GM18873 (cell line): ENCODE data around the gene WFDC5.

ENCODE experiments used
- ATAC-seq: cut with Tn5 transposase; IDR thresholded peaks from one replicate; pipeline ENCODE4 v1.9.1; 2021; ENCODE audit warnings: mild to moderate bottlenecking, moderate library complexity, moderate number of reproducible peaks; ENCODE audit not compliant: unreplicated experiment, low FRiP score

The WFDC5 gene

DNA sequence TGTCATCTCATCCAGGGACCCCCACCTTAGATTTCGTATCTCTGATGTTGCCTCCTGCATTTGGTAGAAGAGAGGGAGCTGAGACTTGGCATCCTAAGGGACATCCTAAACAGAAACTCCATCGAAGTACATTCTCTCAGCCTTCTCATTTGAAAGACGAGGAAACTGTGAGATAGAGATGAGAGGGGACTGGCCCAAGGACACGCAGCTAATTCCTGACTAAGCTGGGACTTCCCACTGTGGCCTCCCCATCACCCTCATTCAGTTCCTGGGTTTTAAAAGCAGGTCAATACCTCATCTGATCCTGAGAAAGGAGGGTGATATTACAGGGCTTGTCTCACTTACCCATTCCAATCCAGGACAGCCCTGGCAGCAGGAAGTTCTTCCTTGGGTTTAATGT lies 855 bp upstream of the WFDC5 start:
- no peak for ATAC-seq

DNA sequence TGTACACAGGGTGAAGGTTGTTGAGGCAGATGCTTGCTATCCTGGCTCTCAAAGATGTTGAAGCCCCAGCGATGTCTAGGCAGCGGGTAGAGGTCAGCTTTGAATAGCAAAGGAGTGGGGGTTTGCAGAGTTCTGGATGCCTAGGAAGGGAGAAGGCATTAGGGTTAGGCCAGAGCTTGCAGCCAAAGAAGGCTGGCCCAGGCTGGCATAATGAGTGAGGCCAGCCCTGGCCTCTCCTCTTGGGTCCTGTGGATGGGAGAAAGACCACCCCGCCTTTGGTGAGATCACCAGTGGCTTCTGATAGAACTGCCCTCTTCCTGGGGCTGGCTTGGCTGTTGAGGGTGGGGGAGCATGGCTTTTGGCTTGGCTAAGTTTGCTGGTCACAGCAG lies 406 bp upstream of the WFDC5 start:
- ATAC-seq, result no peak

DNA sequence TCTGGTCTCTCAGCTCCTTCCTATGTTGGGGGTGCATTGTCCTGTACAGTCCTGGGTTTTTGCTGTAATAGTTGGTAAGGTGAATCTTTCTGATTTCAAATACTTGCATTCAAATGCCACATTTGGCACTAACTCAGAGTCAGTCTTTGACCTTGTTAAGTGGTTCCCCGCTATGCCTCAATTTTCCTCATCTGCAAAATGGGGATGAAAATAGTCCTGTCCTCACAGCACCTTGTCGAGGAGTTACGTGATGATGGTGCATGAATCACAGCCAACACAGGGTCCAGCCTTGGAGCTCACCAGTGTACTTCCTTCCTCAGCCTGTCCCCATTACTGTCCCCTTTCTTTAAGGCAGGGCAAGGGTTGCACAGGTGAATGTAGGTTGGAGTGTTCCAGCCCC lies 1.1 kb downstream of the WFDC5 start:
- ATAC-seq, result no peak

DNA sequence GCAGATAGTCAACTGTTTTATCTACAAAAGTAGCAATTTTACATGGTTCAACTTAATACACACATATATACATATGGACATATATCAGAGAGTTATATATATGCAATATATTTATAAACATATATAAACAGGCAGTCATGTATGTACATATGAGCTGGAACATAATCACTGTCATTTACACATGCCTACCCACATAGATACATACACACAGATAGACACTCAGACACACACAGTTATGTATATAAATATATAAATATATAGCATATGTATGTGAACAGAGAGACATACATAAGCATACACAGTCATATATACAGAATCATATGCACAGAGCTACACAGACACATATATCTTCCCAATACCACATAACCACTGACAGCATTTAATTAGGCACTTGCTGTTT lies 2.2 kb downstream of the WFDC5 start:
- ATAC-seq, result no peak

DNA sequence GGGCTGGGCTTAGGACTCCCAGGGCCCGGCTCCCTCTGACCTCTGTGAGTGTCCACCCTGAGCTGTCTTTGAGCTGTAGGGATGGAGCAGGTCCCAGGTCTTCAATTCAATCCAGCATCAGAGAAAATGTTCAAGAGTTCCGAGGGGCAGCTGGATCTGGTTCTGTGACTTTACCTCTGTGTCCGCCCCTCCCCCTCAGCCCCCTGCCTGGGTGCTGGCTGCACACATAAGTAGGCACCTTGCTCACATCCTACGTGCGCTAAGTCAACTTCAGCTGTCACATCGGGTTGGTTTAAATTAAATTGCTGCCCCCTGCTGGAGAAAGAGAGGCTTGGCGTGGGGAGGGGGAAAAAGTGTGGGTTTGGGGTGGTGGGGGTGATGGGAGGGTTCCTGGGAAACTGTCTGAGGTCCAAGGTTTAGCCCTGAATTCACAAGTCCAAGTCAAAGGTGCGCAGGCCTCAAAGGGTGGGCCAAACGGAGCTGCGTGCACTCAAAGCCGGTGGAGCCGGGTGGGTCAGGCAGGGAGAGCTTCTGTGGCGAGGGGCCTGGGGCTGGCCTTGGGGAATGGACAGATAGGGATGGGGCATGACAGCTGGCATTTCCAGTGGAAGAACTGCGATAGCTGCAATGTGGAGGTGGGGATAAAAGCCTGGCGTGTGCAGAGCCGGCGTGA lies 3.0 kb downstream of the WFDC5 start:
- ATAC-seq, result no peak

DNA sequence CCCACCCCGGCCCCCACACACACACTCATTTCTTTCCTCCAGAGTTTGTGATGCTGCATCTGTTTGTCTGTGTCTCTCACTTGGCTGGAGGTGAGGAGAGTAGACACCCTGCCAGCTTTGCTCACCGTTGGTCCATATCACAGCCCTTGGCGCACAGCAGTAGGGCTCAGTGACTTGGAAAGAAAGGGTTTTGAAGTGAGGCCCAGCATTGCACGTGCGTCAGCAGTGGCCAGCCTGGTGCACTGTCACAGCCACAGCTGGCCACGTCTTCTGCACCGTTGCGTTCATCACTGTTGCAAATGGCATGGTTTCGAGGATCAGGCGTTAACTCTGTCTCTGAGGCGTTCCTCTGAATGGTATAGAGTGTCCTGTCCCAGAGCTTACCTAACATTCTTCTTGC lies 3.7 kb downstream of the WFDC5 start:
- no peak for ATAC-seq

DNA sequence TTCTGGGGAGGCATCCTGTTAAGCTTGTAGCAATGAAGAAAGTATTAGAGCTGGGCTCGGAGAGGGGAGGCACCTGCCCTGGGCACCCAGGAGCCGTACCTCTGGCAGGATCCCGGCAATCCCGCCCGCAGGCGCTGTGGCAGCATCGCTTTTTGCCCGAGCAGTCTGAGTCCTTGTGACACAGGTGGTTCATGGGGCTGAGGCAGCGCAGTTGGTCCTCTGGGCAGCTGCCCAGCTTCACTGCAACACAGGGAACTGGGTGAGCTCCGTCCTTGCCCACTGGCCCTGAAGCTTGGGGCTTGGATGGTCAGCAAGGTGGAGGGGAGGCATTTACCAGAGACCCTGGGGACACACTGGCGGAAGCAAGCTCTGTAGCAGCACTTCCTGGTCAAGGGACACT lies 4.7 kb downstream of the WFDC5 start:
- no peak for ATAC-seq

DNA sequence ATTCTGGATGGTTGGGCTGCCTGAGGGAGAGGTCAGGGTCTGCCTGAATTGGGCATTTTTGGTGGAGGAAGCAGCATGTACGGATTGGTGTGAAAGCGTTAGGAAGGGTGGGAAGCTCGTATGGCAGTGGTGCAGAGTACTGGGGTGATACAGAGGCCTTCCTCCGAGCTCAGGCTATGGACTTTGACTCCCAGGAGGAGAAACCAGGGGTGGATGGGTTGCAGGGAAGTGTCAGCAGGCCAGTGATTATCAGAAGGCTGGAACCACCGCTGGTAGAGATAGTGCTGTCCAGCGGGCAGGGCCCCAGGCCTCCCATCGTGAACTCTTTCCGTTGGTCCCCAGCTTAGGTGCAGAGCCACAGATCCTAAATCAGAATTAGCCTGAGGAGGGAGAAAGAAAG lies 5.3 kb downstream of the WFDC5 start:
- no peak for ATAC-seq

DNA sequence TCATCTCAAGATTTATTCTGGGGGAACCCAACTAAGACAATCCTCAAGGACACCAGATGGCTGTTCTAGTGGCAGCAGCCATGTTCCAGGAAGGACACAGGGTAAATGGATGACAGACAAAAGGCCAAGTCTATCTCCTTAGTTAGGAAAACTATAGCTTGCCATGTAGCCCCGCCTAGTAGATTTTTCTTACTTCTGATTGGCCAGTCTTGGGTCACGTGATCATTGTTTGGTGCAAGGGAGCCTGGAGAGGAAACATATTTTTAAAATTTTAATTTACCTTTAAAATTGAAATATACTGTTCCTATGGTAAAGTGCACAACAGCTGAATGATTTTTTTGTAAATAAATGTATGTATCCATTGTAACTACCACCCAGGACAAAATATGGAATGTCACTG lies 9.7 kb downstream of the WFDC5 start:
- no peak for ATAC-seq

DNA sequence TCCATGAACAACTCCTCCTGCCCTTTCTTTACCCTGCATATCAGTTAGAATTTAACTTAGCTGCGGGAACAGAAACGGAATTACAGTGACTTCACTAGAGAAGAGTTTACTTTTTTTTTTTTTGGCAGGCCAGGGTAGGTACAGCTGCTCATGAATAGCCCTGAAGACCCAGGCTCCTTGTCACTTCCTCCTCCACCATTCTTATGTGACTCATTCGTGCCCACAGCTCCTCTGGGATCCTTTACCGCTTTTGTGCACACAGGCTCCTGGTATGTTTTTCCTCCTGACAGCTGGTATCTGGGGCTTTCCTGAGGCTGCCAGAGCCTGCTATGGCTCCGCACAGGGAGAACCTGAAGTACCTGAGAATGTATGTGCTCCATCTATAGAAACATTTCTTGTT lies 10.2 kb downstream of the WFDC5 start:
- no peak for ATAC-seq

DNA sequence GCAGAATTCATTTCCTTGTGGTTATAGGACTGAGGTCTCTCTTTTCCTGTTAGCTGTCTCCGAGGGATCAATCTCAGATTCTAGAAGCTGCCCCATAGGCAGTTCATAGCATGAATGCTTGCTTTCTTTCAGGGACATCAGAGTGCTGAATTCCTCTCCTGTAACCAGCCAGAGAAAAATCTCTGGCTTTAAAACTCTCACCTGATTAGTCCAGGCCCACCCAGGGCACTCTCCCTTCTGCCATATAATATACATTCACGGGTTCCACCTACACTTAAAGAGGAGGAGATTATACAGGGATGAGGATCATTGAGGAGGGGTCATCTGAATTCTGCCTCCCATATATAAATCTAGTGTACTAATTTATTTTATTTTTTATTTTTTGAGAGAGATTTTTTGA lies 11.9 kb downstream of the WFDC5 start:
- ATAC-seq, result no peak

DNA sequence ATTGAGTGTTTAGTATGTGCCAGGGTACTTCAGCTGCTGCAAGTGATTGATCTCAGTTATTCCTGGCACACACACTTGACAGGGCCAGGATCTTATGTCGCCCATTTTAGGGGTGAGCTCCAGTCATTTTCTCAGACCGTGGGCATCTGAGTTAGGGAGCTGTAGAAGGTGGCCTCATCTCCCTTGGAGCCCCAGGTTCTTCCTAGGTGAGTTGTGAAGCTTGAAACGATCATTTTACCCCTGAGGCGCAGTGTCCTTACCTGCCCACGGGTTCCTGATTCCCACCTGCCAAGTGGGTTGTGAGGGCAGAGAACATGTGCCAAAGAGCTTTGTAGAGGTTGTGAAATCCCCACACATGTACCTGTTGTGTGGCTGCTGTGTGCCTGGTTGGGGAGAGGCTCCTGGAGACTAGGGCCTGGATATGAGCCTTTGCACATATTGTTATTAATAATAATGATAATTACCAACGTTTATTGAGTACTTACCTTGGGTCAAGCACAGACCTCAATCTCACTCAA lies 13.6 kb downstream of the WFDC5 start:
- ATAC-seq, result no peak

DNA sequence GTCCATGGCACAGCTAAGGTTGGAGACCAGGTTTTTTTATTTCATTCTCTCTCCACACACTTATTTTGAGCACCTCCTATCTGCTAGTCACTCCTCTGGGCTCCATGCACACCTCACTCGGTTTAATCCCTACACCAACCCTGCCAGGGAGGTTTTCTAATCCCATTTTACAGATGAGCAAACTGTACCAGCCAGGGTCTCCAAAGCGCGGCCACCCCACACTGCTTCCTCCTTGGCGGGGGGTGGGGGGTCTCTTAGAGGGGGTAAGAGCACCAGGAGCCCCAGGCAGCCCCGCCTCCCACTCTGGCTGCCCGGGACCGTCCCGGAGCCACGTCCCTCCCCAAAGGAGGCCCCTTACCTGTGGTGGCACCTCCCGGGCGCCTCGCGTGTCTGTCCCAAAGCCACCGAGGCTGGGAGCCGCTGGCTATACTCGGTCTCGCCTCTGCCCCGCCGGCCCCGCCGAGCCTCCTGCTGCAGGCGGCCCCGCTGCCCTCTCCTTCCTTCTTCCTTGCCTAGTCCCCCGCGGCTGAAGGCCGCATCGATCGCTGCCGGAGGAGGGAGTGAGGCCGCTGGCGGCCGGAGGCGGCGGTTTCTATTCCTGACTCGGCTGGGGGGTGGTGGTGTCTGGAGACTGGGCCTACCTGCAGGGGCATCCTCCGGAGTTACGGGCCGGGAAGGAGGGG lies 14.3 kb downstream of the WFDC5 start, which contains the start of gene KCNS1:
TSS of gene KCNS1 (minus strand) at position 565 of the 683 bp plus-strand sequence. CDS start 1,891 bp downstream, outside the sequence.
- ATAC-seq, result no peak

DNA sequence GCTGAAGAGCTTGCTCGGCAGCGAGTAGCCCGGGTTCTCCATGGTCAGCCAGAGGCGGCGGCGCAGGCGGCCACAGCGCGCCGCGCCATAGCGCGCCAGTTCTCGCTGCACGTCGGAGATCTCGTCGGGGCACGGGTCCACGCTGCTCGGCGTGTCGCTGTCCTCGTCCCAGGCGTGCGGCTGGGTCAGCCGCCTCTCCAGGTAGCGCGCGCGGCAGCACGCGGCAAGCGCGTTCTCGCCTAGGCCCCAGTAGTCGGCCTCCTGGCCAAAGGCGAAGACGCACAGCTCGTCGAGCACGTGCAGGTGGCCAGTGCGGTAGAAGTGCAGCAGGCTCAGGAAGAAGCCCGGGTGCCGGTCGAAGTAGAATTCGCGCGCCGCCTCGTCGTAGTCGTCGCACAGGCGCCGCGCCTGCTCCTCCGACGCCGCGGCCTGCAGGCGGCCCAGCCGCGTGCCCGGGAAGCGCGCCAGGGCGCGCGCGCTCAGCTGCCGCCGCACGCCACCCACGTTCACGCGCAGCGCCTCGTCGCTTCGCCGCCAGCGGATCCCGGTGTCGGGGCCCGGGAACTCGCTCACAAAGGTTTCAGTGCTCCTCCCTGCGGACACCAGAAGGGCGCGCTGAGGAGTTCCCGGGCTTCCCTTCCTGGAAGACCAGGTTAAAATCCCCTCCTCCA lies 16.7 kb downstream of the WFDC5 start:
- ATAC-seq, result no peak

DNA sequence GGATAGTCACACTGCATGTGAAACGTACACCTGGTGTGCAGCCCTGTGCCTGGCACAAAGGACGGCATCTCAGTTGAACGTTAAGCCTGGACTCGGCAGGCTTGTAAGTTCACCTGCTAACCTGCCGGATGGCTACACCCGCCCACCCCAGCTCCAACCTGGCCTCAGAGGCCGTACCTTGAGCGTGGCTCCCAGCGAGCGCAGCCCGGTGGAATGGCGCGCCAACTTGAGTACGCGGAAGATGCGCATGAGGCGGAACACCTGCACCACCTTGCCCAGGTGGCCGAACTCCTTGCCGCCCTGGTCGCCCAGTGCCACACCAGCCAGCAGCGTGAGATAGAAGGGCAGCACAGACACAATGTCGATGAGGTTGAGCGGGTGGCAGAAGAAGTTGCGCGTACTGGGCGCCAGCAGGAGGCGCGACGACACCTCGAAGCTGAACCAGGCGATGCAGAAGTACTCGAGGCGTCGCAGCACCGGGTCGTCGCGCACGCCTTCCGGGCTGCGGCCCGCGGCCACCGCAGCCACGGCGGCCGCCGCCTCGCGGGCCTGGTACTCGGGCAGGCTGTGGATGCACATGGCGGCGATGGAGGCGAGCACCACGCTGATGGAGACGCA lies 17.4 kb downstream of the WFDC5 start:
- ATAC-seq, result no peak

DNA sequence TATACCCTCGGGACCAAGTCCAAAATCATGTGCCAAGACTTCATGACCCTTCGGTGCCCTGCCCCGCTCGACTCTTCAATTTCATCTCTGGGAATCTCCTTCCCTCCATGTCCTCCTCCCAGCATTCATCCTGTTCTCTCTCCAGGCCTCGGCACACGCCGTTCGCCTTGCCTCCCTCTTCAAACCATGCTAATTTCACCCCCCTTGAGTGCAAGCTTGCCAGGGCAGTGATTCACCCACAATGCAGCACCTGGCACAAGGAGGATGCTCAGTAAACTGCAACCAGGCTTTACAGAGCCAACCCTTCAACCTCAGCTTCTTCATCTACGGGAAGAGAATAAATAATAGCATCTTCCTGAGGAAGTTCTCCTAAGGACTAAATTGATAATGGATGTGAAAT lies 18.2 kb downstream of the WFDC5 start:
- ATAC-seq, result no peak

DNA sequence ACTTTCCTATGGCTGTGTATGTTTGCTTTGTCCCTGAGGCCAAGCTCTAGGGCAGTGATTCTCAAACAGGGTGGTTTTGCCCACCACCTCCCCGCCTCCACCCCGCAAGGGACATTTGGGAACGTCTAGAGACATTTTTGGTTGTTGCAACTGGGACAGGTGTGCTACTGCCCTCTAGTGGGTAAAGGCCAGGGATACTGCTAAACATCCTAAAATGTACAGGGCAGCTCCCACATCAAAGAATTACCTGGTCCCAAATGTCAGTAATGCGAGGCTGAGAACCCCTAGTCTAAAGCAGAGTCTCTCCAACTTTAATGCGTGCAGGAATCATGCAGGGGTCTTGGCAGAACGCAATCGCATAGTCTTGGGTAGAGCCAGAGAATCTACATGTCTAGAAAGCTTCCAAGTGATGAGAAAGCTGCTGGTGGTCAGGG lies 19.2 kb downstream of the WFDC5 start:
- ATAC-seq, result no peak

DNA sequence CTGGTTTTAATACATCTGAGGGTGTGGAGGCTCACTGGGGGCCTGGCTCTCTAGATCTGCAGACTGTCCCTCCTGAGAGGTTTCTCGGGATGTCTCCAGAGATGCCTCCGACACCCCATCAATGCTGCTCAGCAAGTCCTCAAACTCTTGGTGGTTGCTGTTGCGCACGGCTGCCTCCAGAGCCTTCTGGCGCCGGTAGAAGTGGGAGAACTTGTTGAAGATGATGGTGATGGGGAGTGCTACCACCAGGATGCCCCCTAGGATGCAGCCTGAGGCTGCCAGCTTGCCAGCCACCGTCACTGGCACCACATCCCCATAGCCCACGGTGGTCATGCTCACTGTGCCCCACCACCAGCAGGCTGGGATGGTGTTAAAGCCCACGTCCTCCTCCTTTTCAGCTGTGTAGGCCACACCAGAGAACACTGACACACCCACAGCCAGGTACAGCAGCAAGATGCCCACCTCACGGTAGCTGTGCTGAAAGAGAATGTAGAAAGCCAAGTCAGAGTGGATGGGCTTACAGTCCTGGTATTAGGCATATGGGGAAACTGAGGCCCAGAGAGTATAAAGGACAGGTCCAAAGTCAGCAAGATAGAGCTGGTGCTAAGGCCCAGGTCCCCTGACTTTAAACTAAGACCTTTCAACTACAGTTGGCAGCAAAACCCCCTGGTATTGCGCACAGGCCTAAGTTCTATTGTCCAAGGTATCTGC lies 20.0 kb downstream of the WFDC5 start:
- no peak for ATAC-seq

DNA sequence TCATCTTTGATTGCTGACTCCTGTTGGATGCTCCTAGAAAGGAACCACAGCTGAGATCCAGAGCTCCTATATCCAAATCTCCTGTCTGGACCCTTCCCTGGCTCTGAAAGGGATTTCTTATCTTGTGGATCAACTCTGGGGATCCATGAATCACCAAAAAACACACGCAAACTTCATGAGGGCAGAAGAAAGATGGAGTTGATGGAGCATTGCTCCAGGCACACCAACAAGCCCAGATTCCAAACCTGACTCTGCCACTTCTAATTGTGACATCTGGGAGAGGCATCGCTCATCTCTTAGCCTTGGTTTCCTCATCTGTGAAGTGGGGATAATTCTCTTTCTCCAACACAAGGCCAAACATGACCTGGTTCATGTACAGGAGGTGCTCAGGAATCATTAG lies 20.8 kb downstream of the WFDC5 start:
- ATAC-seq, result no peak

DNA sequence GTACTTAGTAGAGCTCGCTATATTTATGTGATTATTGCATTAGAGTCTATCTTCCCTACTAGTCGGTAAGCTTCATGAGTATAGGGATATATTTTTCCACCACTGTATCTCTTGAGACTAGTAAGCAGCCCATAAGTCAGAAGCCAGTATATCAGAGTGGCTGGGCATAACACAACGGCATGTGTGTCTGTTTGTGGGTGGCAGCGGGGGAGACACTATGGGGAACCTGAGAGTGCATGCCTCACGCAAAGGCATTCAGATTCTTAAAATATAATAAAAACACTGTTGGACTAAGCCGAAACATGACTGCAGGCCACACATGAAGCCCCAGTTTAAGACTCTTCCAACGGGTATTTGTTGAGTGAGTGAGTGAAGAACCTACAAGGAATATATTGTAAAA lies 22.1 kb downstream of the WFDC5 start:
- ATAC-seq, result no peak

DNA sequence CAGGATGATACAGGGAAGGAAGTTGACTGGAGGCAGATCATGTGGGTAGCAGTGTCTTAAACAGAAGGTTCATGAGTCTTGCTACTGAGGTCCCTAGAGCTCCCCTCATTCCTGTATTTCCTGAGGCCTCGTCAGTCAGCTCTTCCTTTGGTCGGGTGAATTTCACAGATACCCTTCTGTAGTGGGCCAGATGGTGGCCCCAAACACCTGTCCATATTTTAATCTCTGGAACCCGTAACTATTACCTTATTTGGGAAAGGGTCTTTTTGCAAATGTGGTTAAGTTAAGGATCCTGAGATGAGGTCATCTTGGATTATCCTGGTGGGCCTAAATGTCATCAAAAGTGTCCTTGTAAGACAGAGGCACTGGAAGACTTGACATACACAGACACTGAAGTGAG lies 23.6 kb downstream of the WFDC5 start:
- ATAC-seq, result no peak
